Peyer's patch (tissue), 4 donors: ENCODE results near the gene RAMP3. TPM values are rescaled to one million over a fixed set of nuclear protein-coding genes. Genes with fewer than 3 reads are reported as not detected.
A peak's percentile ranks its signal among the peaks of the same experiment; 100 is the strongest.

Experiments
- DNase-seq, 3 donors: peaks; one replicate each; pipeline ENCODE4 v3.0.0-alpha.2; 2017 to 2019
- H3K27ac ChIP-seq, 4 donors: fragments of 200-600 bp; sonication (generic); one replicate each; pipeline ENCODE4 v1.5.1; 2016 to 2019
- H3K27me3 ChIP-seq, 2 donors: fragments of 200-600 bp; sonication (generic); one replicate each; pipeline ENCODE4 v1.5.1; 2019
- H3K36me3 ChIP-seq, 3 donors: fragments of 200-600 bp; sonication (generic); one replicate each; pipeline ENCODE4 v1.5.1; 2016 to 2019
- H3K4me1 ChIP-seq, 4 donors: fragments of 200-600 bp; sonication (generic); one replicate each; pipeline ENCODE4 v1.5.1; 2016 to 2019
- H3K4me3 ChIP-seq, 4 donors: fragments of 200-600 bp; sonication (generic); 1 replicate in 3 of 4; 2 replicates in 1 of 4; pipeline ENCODE4 v1.5.1; 2016 to 2019; ENCODE audit warnings: mild to moderate bottlenecking in 1 of 4
- H3K9me3 ChIP-seq, 4 donors: fragments of 200-600 bp; sonication (generic); one replicate each; pipeline ENCODE4 v1.5.1; 2016 to 2019; ENCODE audit warnings: mild to moderate bottlenecking in 1 of 4
- POLR2A ChIP-seq, 2 donors: fragments of 450-650 bp; IDR thresholded peaks; one replicate each; pipeline ENCODE4 v1.5.1; 2017; ENCODE audit warnings: antibody characterized with exemption in 2 of 2, mild to moderate bottlenecking in 2 of 2, moderate library complexity in 2 of 2
- total RNA-seq, 4 donors: library from RNA; depleted of rRNA; stranded (reverse); fragments of >200 nt; gene quantifications; one replicate each; pipeline ENCODE4 v1.1.0, GENCODE V29; 2016
- TF ChIP-seq, protein P1 (sequence below), 6 experiments: fragments of 450-650 bp in 4 of 6; fragments of 200-600 bp in 2 of 6; sonication (generic) in 1 of 6; IDR thresholded peaks; one replicate each; pipeline ENCODE4 v1.5.1; 2017 to 2019; ENCODE audit warnings: antibody characterized with exemption in 6 of 6, mild to moderate bottlenecking in 3 of 6, moderate library complexity in 1 of 6

The RAMP3 gene
- total RNA-seq, 4 donors from 2014 or later: 8.6 to 89.1 (median 20.1) TPM

DNA sequence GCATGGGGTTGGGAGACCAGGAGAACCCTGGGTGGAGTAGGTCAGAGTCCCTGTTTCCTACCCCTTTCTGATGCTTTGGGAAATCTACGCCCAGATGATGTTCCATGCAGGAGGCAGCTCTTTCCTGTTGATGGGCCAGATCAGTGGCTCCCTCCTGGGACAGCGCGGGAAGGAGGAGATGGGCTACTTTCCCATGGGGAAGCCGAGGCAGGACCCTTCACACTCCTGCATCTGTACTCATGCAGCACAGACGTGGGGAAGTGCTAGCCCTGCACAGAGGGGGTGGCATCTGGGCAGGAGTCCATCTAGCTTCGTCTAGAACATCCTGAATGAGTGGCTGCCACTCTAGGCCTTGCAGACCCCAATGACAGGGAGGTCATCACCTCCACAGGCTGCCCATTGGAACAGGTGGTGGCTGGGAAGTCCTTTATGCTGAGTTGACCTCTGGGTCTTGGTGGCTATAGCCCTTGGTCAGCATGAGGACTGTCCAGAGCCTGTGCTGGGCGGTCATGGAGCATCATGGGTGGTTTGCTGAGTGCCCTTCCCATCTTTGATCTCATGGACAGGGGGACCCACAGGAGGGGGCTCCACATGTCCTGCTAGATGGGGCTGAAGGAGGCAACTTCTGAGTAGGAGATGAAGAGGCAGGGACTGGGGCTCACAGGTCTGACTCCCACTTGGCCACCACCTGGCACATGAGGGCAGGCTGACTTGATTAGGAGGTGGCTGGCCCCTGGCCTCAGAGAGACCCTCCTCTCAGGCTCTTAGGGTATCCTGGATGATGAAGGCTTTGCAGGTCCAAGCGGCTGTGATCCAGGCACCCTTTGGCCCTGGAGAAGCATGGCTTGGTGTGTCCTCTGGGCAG is 24.6 kb downstream of the RAMP3 start:
- H3K4me1 ChIP-seq: no peaks in the 10 kb centered on the region
- no peaks in the 10 kb centered on the region for H3K9me3 ChIP-seq
- no peaks in the 10 kb centered on the region for H3K36me3 ChIP-seq
- peak in 1 of 3 donors; percentile 31 for DNase-seq
- TF ChIP-seq, protein P1, sequence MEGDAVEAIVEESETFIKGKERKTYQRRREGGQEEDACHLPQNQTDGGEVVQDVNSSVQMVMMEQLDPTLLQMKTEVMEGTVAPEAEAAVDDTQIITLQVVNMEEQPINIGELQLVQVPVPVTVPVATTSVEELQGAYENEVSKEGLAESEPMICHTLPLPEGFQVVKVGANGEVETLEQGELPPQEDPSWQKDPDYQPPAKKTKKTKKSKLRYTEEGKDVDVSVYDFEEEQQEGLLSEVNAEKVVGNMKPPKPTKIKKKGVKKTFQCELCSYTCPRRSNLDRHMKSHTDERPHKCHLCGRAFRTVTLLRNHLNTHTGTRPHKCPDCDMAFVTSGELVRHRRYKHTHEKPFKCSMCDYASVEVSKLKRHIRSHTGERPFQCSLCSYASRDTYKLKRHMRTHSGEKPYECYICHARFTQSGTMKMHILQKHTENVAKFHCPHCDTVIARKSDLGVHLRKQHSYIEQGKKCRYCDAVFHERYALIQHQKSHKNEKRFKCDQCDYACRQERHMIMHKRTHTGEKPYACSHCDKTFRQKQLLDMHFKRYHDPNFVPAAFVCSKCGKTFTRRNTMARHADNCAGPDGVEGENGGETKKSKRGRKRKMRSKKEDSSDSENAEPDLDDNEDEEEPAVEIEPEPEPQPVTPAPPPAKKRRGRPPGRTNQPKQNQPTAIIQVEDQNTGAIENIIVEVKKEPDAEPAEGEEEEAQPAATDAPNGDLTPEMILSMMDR (IDR thresholded peaks at IDR 0.05): no peak
- TF ChIP-seq POLR2A (IDR thresholded peaks at IDR 0.05): no peak
- H3K27me3 ChIP-seq: no peaks in the 10 kb centered on the region
- H3K4me3 ChIP-seq: no peak overlapping the region
- no peak overlapping the region for H3K27ac ChIP-seq

DNA sequence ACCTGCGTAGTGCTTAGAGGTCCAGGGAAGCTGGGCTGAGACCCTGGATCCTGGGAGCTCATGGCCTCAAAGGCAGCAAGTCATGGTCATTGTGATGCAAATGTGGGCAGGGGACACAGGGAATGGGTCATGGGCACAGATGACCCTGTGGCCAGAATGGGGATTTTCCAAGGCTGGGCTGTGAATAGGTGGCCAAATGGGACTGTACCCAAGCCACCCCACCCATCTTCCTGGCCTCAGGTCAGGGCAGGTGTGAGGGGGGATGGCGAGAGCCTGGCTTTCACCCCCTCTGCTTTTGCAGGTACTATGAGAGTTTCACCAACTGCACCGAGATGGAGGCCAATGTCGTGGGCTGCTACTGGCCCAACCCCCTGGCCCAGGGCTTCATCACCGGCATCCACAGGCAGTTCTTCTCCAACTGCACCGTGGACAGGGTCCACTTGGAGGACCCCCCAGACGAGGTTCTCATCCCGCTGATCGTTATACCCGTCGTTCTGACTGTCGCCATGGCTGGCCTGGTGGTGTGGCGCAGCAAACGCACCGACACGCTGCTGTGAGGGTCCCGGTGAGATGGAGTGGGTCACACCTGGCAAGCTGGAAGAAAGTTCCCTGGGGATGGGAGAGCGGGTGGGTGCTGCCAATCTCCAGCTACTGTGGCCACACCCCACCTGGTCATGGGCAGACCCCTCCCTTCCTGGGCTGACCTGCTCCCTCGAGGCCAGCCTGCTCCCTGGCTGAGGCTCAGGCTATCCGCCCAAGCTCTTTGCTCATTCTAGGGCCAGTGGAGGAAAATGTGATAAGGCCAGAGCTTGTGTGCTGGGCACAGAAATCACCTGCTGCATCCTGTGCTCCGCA is 25.5 kb downstream of the RAMP3 start:
- no peaks in the 10 kb centered on the region for H3K9me3 ChIP-seq
- no peak for TF ChIP-seq POLR2A (IDR thresholded peaks at IDR 0.05)
- TF ChIP-seq, protein P1 (IDR thresholded peaks at IDR 0.05): no peak
- H3K36me3 ChIP-seq: no peaks in the 10 kb centered on the region
- H3K27ac ChIP-seq: no peak overlapping the region
- no peaks in the 10 kb centered on the region for H3K4me1 ChIP-seq
- peak in 2 of 3 donors; percentile 31 to 34 for DNase-seq
- H3K27me3 ChIP-seq: no peaks in the 10 kb centered on the region
- no peak overlapping the region for H3K4me3 ChIP-seq

DNA sequence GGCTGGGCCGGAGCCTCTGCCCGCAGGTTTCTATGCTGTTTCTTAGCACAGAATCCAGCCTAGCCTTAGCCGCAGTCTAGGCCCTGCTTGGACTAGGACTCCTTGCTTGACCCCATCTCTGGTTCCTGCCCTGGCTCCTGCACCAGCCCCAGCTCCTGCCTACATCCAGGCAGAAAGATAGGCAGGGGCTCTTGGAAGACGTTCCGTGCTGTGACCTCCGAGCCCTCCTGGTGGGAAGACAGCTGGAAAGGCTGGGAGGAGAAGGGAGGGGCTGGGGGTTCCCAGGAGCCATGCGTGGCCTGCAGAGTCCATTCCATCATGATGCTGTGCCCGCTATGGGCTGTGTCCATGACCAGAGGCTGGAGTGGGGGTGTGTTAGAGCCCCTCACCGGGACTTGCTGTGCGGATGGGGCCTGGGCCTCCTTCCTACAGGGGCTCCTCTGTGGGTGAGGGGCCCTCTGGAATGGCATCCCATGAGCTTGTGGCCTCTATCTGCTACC is 26.2 kb downstream of the RAMP3 start:
- H3K4me3 ChIP-seq: no peak overlapping the region
- no peak for TF ChIP-seq POLR2A (IDR thresholded peaks at IDR 0.05)
- TF ChIP-seq, protein P1 (IDR thresholded peaks at IDR 0.05): no peak
- H3K9me3 ChIP-seq: no peaks in the 10 kb centered on the region
- no peaks in the 10 kb centered on the region for H3K36me3 ChIP-seq
- H3K4me1 ChIP-seq: no peaks in the 10 kb centered on the region
- peak in 2 of 3 donors; percentile 15 to 32 for DNase-seq
- no peak overlapping the region for H3K27ac ChIP-seq
- H3K27me3 ChIP-seq: no peaks in the 10 kb centered on the region

DNA sequence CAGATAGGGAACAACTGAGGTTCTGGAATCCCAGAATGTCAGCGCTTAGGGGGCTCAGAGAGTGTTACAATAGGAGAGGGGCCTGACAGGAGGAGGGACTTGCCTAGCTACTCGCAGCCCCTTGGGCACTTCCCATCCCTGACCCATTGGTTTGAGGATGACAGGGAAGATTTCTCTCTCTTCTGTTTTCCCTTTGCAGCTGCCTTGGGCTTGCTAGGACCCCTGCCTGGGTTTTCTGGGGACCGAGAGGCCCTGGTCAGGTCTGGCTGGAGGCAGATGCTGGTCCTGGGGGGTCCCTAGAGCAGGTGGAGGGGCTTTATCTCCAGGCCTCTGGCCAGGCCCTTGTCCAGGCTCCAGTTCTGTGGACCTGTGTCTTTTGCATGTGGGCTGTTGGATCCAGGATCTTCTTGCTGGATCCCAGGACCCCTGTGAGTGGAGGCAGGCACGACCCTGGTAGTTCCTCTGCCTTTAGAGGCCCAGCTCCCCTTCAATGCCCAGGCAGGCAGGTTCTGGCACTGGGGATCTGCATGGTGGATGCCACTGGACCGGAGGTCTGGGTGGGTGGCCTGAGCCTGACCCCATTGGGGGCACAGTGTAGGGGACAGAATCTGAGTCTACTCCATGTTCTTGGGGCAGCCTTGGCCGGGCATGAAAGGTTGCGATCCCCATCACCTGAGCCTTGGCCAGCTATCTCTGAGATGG is 26.9 kb downstream of the RAMP3 start:
- no peaks in the 10 kb centered on the region for H3K27me3 ChIP-seq
- H3K27ac ChIP-seq: no peak overlapping the region
- no peaks in the 10 kb centered on the region for H3K36me3 ChIP-seq
- TF ChIP-seq, protein P1 (IDR thresholded peaks at IDR 0.05): no peak
- no peak for TF ChIP-seq POLR2A (IDR thresholded peaks at IDR 0.05)
- no peak overlapping the region for H3K4me3 ChIP-seq
- H3K4me1 ChIP-seq: no peaks in the 10 kb centered on the region
- no peaks in the 10 kb centered on the region for H3K9me3 ChIP-seq
- peak in 1 of 3 donors; percentile 4 for DNase-seq
